Measurements from ENCODE around the gene AMN. TPM values are rescaled to one million over a fixed set of nuclear protein-coding genes. Genes with fewer than 3 reads are reported as not detected.

Gene AMN
- total RNA-seq, 1 donor from 2014 or later, result 0.06 TPM

DNA sequence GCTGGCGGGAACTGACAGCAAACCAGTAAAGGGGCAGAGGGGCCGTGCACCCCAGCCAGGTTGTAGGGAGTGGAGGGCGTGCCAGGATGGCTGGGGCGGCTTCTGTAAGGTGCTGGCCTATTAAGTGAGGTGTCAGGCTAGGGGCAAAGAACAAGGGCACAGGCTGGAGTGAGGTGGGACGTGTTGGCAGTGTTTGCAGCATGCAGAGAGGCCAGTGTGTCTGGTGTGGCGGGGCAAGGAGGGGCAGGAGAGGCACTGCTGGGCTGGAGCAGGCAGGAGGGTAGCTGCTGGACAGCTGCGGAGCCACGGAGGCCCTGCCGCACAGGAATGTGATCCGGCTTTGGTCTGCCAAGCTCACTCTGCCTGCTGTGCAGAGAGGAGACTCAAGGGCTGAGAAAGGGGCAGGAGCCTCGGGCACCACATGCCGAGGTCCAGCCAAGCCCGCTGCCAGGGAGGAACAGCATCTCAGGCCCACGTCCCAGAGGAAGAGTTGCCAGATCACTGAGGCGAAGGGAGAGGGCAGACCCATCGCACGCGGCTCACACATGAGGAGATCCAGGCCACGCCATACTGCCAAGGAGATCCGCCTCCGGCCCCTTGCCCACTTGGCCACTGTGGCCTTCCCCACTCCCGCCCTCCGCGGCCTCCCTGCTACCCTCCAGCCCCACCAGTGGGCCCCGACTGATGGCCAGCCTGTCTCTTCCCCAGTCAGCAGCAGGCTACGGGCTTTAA, 46.8 kb downstream of the AMN start:
- no peak overlapping the region for H3K4me3 ChIP-seq (ENCODE audit: low read depth, low read length)
- TF ChIP-seq, protein P1, sequence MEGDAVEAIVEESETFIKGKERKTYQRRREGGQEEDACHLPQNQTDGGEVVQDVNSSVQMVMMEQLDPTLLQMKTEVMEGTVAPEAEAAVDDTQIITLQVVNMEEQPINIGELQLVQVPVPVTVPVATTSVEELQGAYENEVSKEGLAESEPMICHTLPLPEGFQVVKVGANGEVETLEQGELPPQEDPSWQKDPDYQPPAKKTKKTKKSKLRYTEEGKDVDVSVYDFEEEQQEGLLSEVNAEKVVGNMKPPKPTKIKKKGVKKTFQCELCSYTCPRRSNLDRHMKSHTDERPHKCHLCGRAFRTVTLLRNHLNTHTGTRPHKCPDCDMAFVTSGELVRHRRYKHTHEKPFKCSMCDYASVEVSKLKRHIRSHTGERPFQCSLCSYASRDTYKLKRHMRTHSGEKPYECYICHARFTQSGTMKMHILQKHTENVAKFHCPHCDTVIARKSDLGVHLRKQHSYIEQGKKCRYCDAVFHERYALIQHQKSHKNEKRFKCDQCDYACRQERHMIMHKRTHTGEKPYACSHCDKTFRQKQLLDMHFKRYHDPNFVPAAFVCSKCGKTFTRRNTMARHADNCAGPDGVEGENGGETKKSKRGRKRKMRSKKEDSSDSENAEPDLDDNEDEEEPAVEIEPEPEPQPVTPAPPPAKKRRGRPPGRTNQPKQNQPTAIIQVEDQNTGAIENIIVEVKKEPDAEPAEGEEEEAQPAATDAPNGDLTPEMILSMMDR (conservative IDR thresholded peaks at IDR 0.05; ENCODE audit: low read depth, low read length), result no peak
- no peak for DNase-seq (ENCODE audit: low read depth)

GRCh38 chr14:102969901-102970300, 47.4 kb downstream of the AMN start:
- DNase-seq (ENCODE audit: low read depth), result no peak
- H3K4me3 ChIP-seq (ENCODE audit: low read depth, low read length), result no peak overlapping the region
- TF ChIP-seq, protein P1 (conservative IDR thresholded peaks at IDR 0.05; ENCODE audit: low read depth, low read length), result no peak

DNA sequence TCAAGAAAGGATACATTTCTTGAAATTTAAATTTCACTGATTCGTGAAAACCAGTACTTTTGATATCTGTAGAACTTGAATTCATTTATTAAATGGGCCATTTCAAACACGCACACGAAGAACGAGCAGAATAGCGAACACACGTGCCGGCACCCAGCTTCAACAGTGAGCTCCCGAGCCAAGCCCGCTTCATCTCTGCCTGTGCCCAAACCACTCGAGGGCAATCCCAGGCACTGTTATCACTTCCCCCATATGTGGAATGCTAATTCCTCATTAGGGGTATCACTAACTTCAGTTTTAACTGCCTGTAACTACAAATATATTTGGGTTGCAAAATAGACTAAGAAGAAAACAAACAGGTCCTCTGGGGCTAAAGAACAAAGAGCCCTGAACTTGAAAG, 48.0 kb downstream of the AMN start:
- H3K4me3 ChIP-seq (ENCODE audit: low read depth, low read length), result no peak overlapping the region
- no peak for DNase-seq (ENCODE audit: low read depth)
- TF ChIP-seq, protein P1 (conservative IDR thresholded peaks at IDR 0.05; ENCODE audit: low read depth, low read length), result no peak

DNA sequence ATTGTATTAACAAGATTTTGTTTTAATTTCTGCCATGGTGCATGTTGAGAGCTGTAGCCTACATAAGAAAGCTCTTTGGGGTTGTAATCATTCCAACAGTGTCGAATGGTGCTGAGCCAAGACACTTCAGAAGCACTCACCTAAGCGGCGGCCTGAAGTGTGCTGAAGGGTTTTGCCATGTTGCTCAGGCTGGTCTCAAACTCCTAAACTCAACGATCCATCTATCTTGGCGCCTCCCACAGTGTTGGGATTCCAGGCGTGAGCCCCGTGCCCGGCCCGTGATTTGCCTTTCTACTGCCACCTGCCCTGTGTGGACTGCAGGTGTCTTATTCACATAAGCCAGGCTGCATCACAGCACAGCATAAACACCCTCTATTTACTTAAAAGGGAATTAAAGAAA, 48.9 kb downstream of the AMN start:
- TF ChIP-seq, protein P1 (conservative IDR thresholded peaks at IDR 0.05; ENCODE audit: low read depth, low read length), result no peak
- DNase-seq (ENCODE audit: low read depth), result no peak

DNA sequence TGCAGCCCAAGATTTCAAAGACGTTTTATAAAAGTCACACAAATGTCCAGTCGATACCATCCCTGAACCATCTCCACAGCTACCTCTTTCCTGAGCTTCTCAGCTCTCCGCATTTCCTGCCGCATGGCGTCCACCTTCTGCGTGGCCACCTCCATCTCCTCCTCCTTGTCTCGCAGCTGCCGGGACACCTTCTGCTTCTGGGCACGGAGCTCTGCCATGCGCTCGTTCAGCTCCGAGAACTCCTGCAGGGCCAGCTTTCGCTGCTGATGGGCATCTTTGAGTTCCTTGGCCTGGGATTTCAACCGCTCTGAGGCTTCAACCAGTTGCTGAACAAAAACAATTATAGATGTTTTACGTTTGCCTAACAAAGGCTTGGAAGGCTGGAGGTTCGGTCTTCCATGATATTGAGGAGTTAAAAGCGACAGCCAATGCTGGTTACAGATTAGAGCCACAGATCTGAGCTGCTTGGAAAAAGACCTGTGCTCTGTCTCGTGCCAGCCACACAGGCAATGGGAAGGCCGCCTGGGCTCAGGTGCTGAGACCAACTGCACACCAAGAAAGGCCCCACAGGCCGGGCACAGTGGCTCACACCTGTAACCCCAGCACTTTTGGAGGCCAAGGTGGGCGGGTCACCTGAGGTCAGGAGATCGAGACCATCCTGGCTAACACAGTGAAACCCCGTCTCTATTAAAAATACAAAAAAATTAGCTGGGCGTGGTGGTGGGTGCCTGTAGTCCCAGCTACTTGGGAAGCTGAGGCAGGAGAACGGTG, 49.6 kb downstream of the AMN start:
- no peak for DNase-seq (ENCODE audit: low read depth)
- H3K4me3 ChIP-seq (ENCODE audit: low read depth, low read length), result no peak overlapping the region
- TF ChIP-seq, protein P1 (conservative IDR thresholded peaks at IDR 0.05; ENCODE audit: low read depth, low read length), result no peak

More for the DNA sequence above, 48.9 kb downstream of the AMN start:
- H3K4me3 ChIP-seq (ENCODE audit: low read depth, low read length), result no peak overlapping the region

GRCh38 chr14:102973706-102974285, 51.3 kb downstream of the AMN start:
- TF ChIP-seq, protein P1 (conservative IDR thresholded peaks at IDR 0.05; ENCODE audit: low read depth, low read length), result no peak
- no peak overlapping the region for H3K4me3 ChIP-seq (ENCODE audit: low read depth, low read length)
- no peak for DNase-seq (ENCODE audit: low read depth)

Data from epithelial cell of proximal tubule (primary cell).